ENCODE measurements around the gene DDX39B. TPM values are rescaled to one million over a fixed set of nuclear protein-coding genes. Genes with fewer than 3 reads are reported as not detected.
A peak's percentile ranks its signal among the peaks of the same experiment; 100 is the strongest.

The DDX39B gene
- total and polyA plus RNA-seq, 9 of the 15 experiments (the other 6 are each of a cell fraction or from before 2014, with no cell fraction given) = 479 to 869 (median 592) TPM

DNA sequence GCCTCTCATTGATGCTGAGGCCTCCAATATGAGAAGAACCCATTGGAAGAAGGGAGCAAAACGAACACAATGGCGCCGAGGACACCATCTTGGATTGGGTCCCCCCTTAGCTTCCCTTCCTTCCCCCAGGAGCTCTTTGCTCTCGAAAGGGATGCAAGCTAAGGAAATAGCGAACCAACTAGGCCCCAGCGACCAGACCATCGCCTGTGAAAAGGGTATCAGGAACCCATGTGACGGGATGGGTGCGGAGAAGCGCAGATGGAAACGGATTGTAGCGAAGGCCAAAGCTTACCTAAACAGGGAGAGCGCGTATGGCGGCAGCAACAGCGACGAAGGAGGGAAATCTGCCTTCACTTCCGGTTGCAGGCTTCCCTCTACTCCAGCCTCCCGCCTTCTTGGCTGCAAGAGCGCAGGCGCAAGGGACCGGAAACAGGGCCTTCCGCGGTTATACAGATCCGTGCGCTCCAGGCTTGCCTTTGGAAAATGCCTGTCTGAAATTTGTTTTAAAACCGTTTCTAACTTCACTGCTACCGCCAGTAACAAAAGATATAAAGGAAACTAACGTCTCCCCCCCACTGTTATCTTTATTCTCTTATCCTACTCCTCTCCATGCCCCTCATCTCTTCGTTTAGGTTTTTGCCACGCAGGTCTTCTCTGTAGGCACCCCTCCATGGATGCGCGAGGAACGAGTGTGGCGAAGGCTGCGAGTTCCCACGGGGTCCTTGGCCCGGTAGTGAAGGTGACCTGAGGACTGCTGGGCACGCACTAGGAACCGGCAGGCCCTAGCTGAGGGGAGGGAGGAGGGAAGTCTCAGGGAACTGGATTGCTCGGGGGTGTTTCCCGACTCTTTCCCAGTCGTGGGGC is at the start of gene DDX39B (continued):
- TF ChIP-seq HNRNPL (IDR thresholded peaks at IDR 0.05; ENCODE audit: low read depth, low read length) (no peak), SMARCE1 (IDR thresholded peaks at IDR 0.05) (no peak), KDM5B (IDR thresholded peaks at IDR 0.05; ENCODE audit: insufficient replicate concordance, low read depth, low read length) (peak; percentile 97), ZNF583 (CRISPR knock-in tag; IDR thresholded peaks at IDR 0.05) (peak; percentile 86), SP1 (CRISPR knock-in tag; IDR thresholded peaks at IDR 0.05) (peak; percentile 88)
- TF ChIP-seq, protein P1, sequence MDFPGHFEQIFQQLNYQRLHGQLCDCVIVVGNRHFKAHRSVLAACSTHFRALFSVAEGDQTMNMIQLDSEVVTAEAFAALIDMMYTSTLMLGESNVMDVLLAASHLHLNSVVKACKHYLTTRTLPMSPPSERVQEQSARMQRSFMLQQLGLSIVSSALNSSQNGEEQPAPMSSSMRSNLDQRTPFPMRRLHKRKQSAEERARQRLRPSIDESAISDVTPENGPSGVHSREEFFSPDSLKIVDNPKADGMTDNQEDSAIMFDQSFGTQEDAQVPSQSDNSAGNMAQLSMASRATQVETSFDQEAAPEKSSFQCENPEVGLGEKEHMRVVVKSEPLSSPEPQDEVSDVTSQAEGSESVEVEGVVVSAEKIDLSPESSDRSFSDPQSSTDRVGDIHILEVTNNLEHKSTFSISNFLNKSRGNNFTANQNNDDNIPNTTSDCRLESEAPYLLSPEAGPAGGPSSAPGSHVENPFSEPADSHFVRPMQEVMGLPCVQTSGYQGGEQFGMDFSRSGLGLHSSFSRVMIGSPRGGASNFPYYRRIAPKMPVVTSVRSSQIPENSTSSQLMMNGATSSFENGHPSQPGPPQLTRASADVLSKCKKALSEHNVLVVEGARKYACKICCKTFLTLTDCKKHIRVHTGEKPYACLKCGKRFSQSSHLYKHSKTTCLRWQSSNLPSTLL (IDR thresholded peaks at IDR 0.05) = no peak
- TF ChIP-seq, protein P2, sequence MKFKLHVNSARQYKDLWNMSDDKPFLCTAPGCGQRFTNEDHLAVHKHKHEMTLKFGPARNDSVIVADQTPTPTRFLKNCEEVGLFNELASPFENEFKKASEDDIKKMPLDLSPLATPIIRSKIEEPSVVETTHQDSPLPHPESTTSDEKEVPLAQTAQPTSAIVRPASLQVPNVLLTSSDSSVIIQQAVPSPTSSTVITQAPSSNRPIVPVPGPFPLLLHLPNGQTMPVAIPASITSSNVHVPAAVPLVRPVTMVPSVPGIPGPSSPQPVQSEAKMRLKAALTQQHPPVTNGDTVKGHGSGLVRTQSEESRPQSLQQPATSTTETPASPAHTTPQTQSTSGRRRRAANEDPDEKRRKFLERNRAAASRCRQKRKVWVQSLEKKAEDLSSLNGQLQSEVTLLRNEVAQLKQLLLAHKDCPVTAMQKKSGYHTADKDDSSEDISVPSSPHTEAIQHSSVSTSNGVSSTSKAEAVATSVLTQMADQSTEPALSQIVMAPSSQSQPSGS (CRISPR knock-in tag; IDR thresholded peaks at IDR 0.05) = no peak
- TF ChIP-seq, protein P3, sequence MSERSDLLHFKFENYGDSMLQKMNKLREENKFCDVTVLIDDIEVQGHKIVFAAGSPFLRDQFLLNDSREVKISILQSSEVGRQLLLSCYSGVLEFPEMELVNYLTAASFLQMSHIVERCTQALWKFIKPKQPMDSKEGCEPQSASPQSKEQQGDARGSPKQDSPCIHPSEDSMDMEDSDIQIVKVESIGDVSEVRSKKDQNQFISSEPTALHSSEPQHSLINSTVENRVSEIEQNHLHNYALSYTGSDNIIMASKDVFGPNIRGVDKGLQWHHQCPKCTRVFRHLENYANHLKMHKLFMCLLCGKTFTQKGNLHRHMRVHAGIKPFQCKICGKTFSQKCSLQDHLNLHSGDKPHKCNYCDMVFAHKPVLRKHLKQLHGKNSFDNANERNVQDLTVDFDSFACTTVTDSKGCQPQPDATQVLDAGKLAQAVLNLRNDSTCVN (CRISPR knock-in tag; IDR thresholded peaks at IDR 0.05) = peak; percentile 94
- TF ChIP-seq, protein P4, sequence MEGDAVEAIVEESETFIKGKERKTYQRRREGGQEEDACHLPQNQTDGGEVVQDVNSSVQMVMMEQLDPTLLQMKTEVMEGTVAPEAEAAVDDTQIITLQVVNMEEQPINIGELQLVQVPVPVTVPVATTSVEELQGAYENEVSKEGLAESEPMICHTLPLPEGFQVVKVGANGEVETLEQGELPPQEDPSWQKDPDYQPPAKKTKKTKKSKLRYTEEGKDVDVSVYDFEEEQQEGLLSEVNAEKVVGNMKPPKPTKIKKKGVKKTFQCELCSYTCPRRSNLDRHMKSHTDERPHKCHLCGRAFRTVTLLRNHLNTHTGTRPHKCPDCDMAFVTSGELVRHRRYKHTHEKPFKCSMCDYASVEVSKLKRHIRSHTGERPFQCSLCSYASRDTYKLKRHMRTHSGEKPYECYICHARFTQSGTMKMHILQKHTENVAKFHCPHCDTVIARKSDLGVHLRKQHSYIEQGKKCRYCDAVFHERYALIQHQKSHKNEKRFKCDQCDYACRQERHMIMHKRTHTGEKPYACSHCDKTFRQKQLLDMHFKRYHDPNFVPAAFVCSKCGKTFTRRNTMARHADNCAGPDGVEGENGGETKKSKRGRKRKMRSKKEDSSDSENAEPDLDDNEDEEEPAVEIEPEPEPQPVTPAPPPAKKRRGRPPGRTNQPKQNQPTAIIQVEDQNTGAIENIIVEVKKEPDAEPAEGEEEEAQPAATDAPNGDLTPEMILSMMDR (IDR thresholded peaks at IDR 0.05 in 2 of 3, conservative IDR thresholded peaks at IDR 0.05 in 1 of 3; ENCODE audit: insufficient read depth in 2 of 3, low read depth in 1 of 3, low read length in 3 of 3) = no peak
- TF ChIP-seq, protein P5, sequence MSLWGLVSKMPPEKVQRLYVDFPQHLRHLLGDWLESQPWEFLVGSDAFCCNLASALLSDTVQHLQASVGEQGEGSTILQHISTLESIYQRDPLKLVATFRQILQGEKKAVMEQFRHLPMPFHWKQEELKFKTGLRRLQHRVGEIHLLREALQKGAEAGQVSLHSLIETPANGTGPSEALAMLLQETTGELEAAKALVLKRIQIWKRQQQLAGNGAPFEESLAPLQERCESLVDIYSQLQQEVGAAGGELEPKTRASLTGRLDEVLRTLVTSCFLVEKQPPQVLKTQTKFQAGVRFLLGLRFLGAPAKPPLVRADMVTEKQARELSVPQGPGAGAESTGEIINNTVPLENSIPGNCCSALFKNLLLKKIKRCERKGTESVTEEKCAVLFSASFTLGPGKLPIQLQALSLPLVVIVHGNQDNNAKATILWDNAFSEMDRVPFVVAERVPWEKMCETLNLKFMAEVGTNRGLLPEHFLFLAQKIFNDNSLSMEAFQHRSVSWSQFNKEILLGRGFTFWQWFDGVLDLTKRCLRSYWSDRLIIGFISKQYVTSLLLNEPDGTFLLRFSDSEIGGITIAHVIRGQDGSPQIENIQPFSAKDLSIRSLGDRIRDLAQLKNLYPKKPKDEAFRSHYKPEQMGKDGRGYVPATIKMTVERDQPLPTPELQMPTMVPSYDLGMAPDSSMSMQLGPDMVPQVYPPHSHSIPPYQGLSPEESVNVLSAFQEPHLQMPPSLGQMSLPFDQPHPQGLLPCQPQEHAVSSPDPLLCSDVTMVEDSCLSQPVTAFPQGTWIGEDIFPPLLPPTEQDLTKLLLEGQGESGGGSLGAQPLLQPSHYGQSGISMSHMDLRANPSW (CRISPR knock-in tag; IDR thresholded peaks at IDR 0.05) = peak; percentile 94; the same call in 1 of the 2 replicates
- TF ChIP-seq, protein P6, sequence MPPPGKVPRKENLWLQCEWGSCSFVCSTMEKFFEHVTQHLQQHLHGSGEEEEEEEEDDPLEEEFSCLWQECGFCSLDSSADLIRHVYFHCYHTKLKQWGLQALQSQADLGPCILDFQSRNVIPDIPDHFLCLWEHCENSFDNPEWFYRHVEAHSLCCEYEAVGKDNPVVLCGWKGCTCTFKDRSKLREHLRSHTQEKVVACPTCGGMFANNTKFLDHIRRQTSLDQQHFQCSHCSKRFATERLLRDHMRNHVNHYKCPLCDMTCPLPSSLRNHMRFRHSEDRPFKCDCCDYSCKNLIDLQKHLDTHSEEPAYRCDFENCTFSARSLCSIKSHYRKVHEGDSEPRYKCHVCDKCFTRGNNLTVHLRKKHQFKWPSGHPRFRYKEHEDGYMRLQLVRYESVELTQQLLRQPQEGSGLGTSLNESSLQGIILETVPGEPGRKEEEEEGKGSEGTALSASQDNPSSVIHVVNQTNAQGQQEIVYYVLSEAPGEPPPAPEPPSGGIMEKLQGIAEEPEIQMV (tag; conservative IDR thresholded peaks at IDR 0.05; ENCODE audit: low read depth) = no peak
